Activated CD4-positive, alpha-beta T cell treated with anti-CD3 and anti-CD28 coated beads, Interleukin-2, amount 10 ng/mL, durations not matched to agents 7 days and 5 days (primary cell): ENCODE data around the gene SNPH. TPM values are rescaled to one million over a fixed set of nuclear protein-coding genes. Genes with fewer than 3 reads are reported as not detected.
A peak's percentile ranks its signal among the peaks of the same experiment; 100 is the strongest.

Experiments used
- CTCF ChIA-PET: fragments of 350-600 bp; sonication (Branson Sonifier 250); formaldehyde crosslinking; loops from one replicate; lab custom pipeline; 2021; ENCODE audit warnings: antibody characterized with exemption; lab: Charles Lee
- POLR2A ChIA-PET: fragments of 350-600 bp; sonication (Branson Sonifier 250); formaldehyde crosslinking; loops from one replicate; lab custom pipeline; 2021; ENCODE audit warnings: antibody characterized with exemption; lab: Charles Lee
- DNase-seq: peaks from one replicate; pipeline ENCODE4 v3.0.0-alpha.2; 2020
- H3K27ac Mint-ChIP-seq: one replicate; pipeline ENCODE4 v1.8.0; 2021; ENCODE audit warnings: mild to moderate bottlenecking, moderate library complexity, mixed read lengths
- H3K27me3 Mint-ChIP-seq: one replicate; pipeline ENCODE4 v1.8.0; 2021; ENCODE audit warnings: mixed read lengths
- H3K36me3 Mint-ChIP-seq: one replicate; pipeline ENCODE4 v1.8.0; 2021; ENCODE audit warnings: low read depth, mixed read lengths
- H3K4me1 Mint-ChIP-seq: one replicate; pipeline ENCODE4 v1.8.0; 2021; ENCODE audit warnings: mixed read lengths
- H3K4me3 Mint-ChIP-seq: one replicate; pipeline ENCODE4 v1.8.0; 2021; ENCODE audit warnings: mild to moderate bottlenecking, moderate library complexity, mixed read lengths
- H3K9me3 Mint-ChIP-seq: one replicate; pipeline ENCODE4 v1.8.0; 2021; ENCODE audit warnings: mixed read lengths
- total RNA-seq, 2 experiments: library from RNA; stranded (reverse); gene quantifications; one replicate each; pipeline ENCODE4 v1.2.3, GENCODE V29; 2021

The SNPH gene
- total RNA-seq, 2 experiments from 2014 or later: 7.3 to 8.4 TPM

DNA sequence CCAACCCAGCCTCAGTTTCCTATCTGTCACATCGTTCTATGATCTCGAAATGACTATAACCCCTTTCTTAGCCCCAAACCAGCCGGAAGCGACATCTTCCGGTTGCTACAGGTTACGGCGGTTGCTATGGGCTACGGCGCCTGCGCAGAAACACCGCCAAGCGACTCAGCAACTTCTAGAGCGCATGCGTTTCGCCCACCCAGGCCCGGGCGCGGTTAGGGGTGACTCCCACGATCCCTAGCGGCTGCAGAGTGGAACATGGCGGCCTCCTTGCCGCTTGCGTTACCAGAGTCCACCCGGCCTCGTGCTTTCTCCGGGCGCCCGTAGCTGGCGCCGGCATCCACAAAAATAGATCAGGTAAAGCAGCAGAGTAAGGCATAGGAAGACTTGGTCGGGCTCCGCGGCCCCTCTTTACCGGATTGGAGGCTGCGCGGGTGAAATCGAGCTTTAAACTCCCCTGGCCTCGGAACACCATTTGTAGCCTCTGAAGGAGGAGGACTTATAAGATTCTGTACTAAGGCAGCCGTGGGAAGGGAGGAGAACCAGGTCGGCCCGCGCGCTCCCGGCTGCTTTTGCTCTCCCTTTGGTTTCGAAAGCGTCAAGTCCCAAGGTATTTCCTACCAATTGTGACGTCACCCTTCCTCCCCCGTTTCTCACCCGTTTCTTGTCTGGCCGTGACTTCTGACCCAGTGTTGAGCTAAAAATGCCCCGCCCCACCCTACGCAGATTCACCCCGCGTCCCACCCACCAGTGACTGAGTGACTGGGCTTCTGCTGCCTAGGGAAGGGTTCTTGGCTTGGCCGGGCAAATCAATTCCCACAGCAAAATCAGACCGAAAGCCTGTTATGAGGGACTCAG is 59.3 kb downstream of the SNPH start:
- Mint-ChIP-seq H3K4me1 (peaks cover 25% of the 10 kb centered on the region), H3K4me3 (no peak overlapping the region), H3K27me3 (no peaks in the 10 kb centered on the region), H3K9me3 (no peaks in the 10 kb centered on the region), H3K36me3 (peaks cover 7% of the 10 kb centered on the region), H3K27ac (no peak overlapping the region)
- CTCF ChIA-PET: interaction anchor here (0.8 to 1.6 kb wide), 6 partner anchors 11 to 113 kb away, joined by 3 read pairs; no protein-coding TSS in a partner anchor
- DNase-seq: peak; percentile 99
- POLR2A ChIA-PET: interaction anchor here (0.6 to 1.1 kb wide), 3 partner anchors 19 to 36 kb away, joined by 3 to 4 read pairs (median 3); no protein-coding TSS in a partner anchor

DNA sequence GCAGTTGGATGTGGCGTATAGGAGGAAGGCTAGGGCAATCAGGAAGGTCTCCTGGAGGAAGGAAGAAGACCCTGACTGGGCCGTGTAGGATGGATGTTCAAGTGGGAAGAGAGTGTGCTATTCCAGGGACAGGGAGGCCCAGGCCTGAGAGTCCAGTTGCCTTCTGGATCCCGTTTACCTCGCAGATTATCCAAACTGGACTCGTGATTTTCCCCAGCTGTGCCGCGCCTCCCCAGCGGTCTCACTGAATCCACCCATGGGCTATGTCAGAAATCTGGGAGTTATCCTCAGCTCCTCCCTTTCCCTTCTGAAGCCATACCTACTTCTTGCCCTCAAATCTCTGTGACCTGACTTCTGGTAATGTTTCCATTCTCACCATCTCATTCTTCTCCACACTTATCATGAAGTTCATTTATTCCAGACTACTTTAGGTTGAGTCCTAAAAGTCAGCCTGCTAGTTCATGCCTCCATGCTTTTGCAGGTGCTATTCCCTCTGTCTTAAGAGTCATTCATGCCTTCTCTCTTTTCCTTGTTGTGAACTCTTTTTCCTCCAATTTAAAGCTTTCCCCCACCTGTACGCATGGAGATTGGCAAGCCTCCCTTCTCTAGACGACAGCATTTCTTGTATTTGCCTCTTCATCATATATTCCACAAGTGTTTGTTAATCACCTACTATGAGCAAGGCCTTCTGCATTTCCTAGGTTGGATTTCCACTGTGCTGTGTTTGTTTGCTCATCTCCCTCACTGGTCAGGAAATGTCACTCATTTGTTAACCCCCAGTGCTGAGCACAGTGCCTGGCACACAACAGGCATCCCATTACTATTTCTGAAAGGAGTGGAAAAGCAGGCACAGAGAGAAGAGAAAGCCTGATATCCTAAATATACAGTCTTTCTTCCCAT is 60.2 kb downstream of the SNPH start:
- POLR2A ChIA-PET: interaction anchor here (0.6 to 1.1 kb wide), 2 partner anchors 18 to 35 kb away, joined by 3 to 4 read pairs; no protein-coding TSS in a partner anchor
- peak; percentile 4 for DNase-seq
- Mint-ChIP-seq H3K9me3 (no peaks in the 10 kb centered on the region), H3K4me1 (peaks cover 33% of the 10 kb centered on the region), H3K36me3 (peaks cover 12% of the 10 kb centered on the region), H3K4me3 (no peak overlapping the region), H3K27ac (no peak overlapping the region), H3K27me3 (no peaks in the 10 kb centered on the region)
- CTCF ChIA-PET: interaction anchor here (0.6 to 1.6 kb wide), 6 partner anchors 10 to 1727 kb away, joined by 3 to 5 read pairs (median 3); no protein-coding TSS in a partner anchor

GRCh38 chr20:1327241-1327653 is 61.2 kb downstream of the SNPH start:
- Mint-ChIP-seq H3K27ac (peak overlapping the region; percentile 54), H3K9me3 (no peaks in the 10 kb centered on the region), H3K4me3 (no peak overlapping the region), H3K36me3 (peaks cover 19% of the 10 kb centered on the region), H3K27me3 (no peaks in the 10 kb centered on the region), H3K4me1 (peaks cover 34% of the 10 kb centered on the region)
- DNase-seq: peak; percentile 5
- POLR2A ChIA-PET: no interaction called here
- CTCF ChIA-PET: interaction anchor here (0.9 to 1.0 kb wide), 2 partner anchors 65 to 96 kb away, joined by 3 read pairs; no protein-coding TSS in a partner anchor

DNA sequence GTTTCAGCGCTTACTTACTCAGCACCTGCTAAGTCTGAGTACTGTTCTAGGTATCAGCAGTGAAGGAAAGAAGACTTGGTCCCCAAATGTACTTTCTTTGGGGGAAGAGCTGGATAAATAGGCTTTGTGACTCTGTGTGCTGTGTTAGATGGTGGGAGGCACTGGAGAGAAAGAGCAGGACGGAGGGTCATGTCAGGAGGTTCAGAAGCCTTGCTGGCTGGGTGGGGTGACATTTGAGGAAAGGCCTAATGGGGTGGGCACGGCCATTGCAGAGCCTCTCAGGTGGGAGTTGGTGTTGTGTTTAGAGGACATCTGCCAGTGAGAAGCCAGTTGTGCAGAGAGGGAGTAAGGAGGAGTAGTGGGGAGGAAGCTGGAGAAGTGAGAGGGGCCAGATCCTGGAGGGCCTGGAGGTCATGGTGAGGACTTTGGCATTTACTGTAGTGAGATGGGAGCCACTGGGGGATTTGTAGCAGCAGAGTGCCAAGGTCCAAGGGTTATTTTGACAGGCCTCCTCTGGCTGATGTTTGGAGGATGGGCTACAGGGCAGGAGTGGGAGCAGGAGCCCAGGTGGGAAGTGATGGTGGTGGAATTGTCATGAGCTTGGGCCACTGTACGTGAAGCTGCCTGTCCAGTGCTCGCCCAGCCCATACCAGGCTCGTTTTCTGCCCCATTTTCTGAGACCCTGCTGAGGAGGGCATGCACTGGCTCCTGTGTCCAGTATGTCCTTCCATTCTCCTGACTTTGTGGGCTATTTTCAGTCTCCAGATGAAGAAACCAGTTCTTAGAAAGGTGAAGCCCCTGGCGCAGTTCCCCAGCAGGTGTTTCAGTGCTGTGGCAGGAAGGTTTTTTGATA is 62.0 kb downstream of the SNPH start:
- peaks cover 38% of the 10 kb centered on the region for H3K4me1 Mint-ChIP-seq
- H3K27ac Mint-ChIP-seq: peak overlapping the region; percentile 54
- peak overlapping the region; percentile 22 for H3K4me3 Mint-ChIP-seq
- ChIA-PET CTCF (interaction anchor here (0.9 to 1.8 kb wide), 3 partner anchors 16 to 95 kb away, joined by 3 to 4 read pairs (median 3); no protein-coding TSS in a partner anchor), POLR2A (no interaction called here)
- no peaks in the 10 kb centered on the region for H3K27me3 Mint-ChIP-seq
- DNase-seq: peak; percentile 4
- peaks cover 19% of the 10 kb centered on the region for H3K36me3 Mint-ChIP-seq
- H3K9me3 Mint-ChIP-seq: no peaks in the 10 kb centered on the region

DNA sequence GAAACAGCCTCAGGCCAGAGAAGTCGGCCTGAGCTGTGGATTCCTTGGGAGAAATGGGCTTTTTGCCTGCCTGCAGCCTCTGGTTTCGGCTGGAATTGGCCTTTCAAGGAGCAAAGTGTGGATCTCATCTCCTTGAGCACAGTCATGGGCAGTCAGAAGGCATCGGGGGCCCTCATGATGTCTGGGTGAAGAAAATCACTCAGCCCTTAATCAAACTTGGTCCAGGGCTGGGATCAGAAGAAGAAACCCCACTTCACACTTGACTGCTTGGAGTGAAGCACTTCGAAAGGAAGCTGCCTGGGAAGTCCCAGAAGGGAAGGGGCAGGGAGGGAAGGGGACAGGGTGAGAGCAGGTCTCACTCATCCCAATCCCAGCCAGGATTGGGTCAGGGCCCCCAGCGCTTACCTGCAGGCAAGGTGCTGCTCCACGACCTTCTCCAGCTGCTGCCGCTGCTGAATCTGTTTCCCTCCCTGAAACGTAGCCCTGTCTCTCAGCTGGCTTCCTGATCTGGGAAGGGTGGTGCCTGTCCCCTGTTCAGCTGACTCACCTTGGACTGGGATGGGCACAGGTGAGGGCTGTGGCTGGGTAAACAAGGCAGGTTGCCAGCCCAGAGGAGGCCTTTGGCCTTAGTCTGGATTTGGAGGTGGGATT is 62.7 kb downstream of the SNPH start, which contains the start of gene SDCBP2:
Gene SDCBP2 (minus strand): TSS at position 460 of the 651 bp plus-strand sequence. CDS start 8,723 bp downstream, outside the sequence.
- Mint-ChIP-seq H3K36me3 (peaks cover 26% of the 10 kb centered on the region), H3K27me3 (no peaks in the 10 kb centered on the region), H3K4me3 (peak within 1 kb of the TSS; percentile 22), H3K27ac (peak within 1 kb of the TSS; percentile 88), H3K9me3 (no peaks in the 10 kb centered on the region), H3K4me1 (peaks cover 36% of the 10 kb centered on the region)
- ChIA-PET CTCF (interaction anchor here (1.0 to 1.8 kb wide), 2 partner anchors 15 to 63 kb away, joined by 3 to 4 read pairs; no protein-coding TSS in a partner anchor), POLR2A (interaction anchor here (0.6 kb wide), 1 partner anchor 16 kb away, joined by 5 read pairs; no protein-coding TSS in a partner anchor)
- DNase-seq: peak; percentile 5

- CTCF ChIA-PET: interaction anchor here (1.1 kb wide), 1 partner anchor 28 kb away, joined by 3 read pairs; no protein-coding TSS in a partner anchor
- H3K4me3 Mint-ChIP-seq: no peak overlapping the region
- peaks cover 41% of the 10 kb centered on the region for H3K4me1 Mint-ChIP-seq
Measured at GRCh38 chr20:1330075-1330830, 64.2 kb downstream of the SNPH start.

GRCh38 chr20:1331101-1331500 is 65.0 kb downstream of the SNPH start:
- H3K27me3 Mint-ChIP-seq: no peaks in the 10 kb centered on the region
- POLR2A ChIA-PET: no interaction called here
- peaks cover 28% of the 10 kb centered on the region for H3K36me3 Mint-ChIP-seq
- CTCF ChIA-PET: interaction anchor here (1.1 to 1.7 kb wide), 2 partner anchors 27 to 135 kb away, joined by 3 to 4 read pairs; partner anchors contain the start of gene NSFL1C
- H3K4me3 Mint-ChIP-seq: no peak overlapping the region
- DNase-seq: no peak
- peaks cover 44% of the 10 kb centered on the region for H3K4me1 Mint-ChIP-seq
- H3K27ac Mint-ChIP-seq: peak overlapping the region; percentile 68
- H3K9me3 Mint-ChIP-seq: no peaks in the 10 kb centered on the region

More at GRCh38 chr20:1330075-1330830, 64.2 kb downstream of the SNPH start:
- POLR2A ChIA-PET: no interaction called here
- no peaks in the 10 kb centered on the region for H3K9me3 Mint-ChIP-seq
- no peaks in the 10 kb centered on the region for H3K27me3 Mint-ChIP-seq
- peak overlapping the region; percentile 88 for H3K27ac Mint-ChIP-seq
- peak; percentile 38 for DNase-seq
- peaks cover 28% of the 10 kb centered on the region for H3K36me3 Mint-ChIP-seq

GRCh38 chr20:1331801-1332453 is 65.8 kb downstream of the SNPH start:
- CTCF ChIA-PET: interaction anchor here (0.7 to 1.7 kb wide), 4 partner anchors 13 to 135 kb away, joined by 3 to 5 read pairs (median 4); partner anchors contain the start of gene NSFL1C
- no peak for DNase-seq
- Mint-ChIP-seq H3K36me3 (peaks cover 28% of the 10 kb centered on the region), H3K27ac (peak overlapping the region; percentile 73), H3K4me1 (peaks cover 51% of the 10 kb centered on the region), H3K4me3 (no peak overlapping the region), H3K27me3 (no peaks in the 10 kb centered on the region), H3K9me3 (no peaks in the 10 kb centered on the region)
- POLR2A ChIA-PET: no interaction called here

- no peaks in the 10 kb centered on the region for H3K9me3 Mint-ChIP-seq
- H3K27me3 Mint-ChIP-seq: no peaks in the 10 kb centered on the region
- POLR2A ChIA-PET: no interaction called here
- H3K4me1 Mint-ChIP-seq: peaks cover 55% of the 10 kb centered on the region
- H3K4me3 Mint-ChIP-seq: no peak overlapping the region
- no peak for DNase-seq
- CTCF ChIA-PET: interaction anchor here (0.7 to 1.7 kb wide), 5 partner anchors 9 to 134 kb away, joined by 3 to 5 read pairs (median 4); partner anchors contain the start of gene NSFL1C
- no peak overlapping the region for H3K27ac Mint-ChIP-seq
- peaks cover 26% of the 10 kb centered on the region for H3K36me3 Mint-ChIP-seq
Measured at GRCh38 chr20:1332749-1333300, 66.7 kb downstream of the SNPH start.
